Measurements from ENCODE around the gene PDE4A.
"Not testable (repeated sequence)": the region's sequence is repeated elsewhere in the genome, so short reads cannot be mapped to it uniquely, and the experiment has no call there.

PDE4A gene

GRCh38 chr19:10430505-10431253, 10.3 kb downstream of the PDE4A start:
- DNase-seq = no peak

DNA sequence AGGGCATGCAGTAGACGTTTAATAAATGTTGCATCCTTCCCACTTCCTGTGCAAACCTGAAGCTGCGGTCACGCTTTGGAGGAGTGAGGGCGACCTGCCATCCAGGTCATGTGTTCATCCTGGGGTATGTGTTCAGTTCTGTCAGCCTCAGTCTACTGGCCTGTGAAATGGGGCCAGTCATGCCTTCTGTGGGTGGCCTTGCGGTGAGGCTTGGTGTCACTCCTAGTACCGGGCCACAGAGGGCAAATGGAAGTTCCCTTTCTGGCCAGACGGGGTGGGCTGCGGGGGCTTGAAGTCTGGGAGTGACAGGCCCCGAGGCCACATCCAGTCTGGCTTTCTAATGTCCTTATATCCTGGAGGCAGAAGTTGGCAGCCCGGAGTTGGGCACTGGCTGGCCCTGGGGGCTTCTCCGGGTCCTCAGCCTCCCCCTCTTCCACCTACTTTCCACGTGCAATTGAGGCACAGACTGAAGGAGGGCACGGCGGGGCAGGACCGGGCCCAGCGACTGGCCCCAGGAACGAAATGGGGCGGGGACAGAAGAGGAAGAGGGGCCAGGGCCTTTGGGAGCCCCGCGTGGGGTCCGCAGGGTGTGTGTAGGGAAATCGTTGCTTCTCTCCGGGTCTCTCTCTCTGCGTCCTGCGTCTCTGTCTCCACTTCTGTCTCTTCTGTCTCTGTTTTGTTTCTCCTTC, 11.1 kb downstream of the PDE4A start:
- no peak for DNase-seq

DNA sequence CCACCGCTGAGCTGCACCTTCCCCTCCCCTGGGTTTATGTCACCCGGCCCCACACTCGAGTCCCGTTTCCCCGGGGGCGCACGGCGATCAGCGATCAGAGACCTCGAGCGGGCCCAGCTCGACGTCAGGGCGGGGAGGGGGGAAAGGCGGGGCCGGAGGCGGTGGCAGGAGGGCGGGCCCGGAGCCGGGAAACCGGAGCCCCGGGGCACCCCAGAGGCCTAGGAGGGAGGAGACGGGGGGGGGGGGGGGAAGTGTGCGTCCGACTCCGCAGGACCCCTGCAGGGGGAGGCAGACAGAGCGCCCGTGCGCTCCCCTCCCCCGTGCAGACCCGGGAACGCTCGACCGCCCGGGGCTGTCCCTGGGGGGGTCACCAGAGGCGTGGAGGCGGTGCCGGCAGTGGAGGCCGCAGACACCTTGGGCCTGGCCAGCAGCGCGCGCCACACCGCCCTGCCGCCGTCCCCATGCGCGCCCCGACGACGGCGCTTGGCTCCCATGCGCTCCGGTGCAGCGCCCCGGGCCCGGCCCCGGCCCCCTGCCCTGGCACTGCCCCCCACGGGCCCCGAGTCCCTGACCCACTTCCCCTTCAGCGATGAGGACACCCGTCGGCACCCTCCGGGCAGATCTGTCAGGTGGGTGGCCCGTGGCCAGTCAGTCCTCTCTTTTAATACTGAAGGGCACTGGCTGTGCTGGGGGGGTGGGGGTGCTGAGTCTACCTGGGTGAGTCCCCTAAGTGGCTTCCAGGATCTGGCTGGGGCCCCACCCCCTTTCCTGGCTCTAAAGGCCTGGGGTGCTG, 11.8 kb downstream of the PDE4A start:
- no peak for DNase-seq

DNA sequence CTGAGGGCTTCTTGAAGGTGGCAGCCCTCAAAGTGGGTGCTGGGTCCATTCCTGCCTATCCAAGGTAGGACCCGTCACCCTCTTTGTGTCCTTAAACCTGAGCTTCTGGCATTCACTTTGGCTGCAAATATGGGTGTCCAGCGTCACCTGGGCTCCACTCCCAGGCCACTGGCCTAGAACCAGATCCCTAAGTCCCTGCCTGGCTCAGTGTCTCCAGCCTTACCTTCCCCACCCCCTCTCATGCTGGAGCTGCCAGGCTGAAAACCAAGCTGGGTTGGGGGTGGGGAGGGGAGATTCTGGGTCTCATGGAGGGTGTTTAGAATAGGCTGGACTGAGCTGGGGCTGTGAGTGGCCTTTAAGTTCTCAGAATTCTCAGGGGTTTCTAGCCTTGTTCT, 12.4 kb downstream of the PDE4A start:
- no peak for DNase-seq

DNA sequence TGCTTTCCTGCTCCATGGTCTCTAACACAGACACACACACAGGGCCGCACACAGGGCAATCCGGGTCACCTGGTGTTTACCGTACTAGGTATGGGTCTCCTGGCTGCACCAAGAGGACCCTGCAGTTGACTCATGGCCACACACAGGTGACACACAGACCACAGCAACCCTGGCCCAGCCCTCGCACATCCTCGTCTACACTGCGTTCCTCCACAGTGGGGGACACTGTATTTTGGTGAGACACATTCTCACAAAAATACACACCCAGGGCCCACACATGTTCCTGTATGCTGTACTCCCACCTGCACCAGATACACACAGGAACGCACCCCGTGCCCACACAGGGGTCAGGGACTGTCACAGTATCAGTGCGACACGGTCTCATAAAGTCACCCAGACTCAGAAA, 12.8 kb downstream of the PDE4A start:
- DNase-seq = no peak

DNA sequence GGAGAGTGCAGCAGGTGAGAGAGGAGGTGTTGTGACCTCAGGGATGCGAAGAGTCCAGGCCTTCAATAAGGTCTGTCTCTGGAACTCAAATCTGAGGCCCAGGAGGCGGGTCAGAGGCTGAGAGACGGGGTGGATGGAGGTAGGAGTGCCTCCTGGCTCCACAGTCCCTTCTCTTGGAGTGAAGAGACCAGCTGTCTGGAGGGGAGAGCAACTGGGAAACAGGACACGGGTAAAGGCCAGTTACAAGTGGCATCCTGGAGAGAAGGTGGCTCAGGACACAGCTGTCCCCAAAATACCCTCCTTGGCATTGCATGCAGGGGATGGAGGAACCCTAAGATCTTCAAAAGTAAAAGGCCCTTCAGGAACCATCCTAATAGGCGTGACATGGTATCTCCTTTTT, 19.2 kb downstream of the PDE4A start:
- no peak for DNase-seq

DNA sequence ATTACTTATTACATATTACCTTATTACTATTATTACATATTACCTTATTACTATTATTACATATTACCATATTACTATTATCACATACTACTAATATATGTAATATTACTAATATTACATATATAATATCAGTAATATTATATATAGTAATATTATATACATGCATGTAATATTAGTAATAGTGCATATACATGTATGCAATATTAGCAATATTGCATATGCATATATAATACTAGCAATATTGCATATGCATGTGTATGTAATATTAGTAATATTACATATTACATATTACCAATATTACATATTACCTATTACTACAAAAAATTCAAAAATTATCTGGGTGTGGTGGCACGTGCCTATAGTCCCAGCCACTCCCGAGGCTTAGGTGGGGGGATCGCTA, 22.4 kb downstream of the PDE4A start:
- no peak for DNase-seq

- no peak for DNase-seq
Measured at GRCh38 chr19:10449037-10449436, 28.7 kb downstream of the PDE4A start.

DNA sequence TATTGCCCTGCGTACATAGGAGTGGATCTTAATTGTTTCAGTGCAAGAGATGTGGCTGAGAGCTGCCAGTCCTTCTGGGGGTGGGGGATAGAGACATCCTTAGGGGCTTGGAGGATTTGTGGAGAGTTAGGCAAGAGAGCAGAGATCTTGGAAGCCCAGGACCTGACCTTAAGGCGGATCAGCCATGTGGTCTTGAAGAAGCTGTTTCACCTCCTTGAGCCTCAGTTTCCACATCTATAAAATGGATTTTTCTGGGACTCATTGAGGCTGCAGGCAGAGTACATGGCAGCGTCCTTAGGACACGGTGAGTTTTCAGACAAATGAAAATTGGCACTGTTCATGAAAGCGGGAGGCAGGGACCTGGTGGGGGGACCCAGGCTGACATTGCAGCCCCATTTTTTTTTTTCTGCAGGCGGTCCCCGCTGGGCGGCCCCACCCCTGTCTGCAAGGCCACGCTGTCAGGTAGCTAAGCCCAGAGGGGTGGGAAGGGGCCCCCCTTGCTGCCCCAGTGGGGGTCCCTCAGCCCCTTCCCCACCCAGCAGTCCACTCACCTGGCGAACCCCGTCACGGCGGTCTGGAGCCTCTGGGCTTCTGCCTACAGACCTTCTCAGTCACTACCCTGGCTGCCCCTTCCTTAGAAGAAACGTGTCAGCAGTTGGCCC, 30.0 kb downstream of the PDE4A start:
- DNase-seq = no peak

- DNase-seq = peak in 1 of 2 experiments; percentile 23
Measured at GRCh38 chr19:10450853-10451609, 30.7 kb downstream of the PDE4A start.

- no peak for DNase-seq
Measured at GRCh38 chr19:10452726-10453618, 32.6 kb downstream of the PDE4A start.

DNA sequence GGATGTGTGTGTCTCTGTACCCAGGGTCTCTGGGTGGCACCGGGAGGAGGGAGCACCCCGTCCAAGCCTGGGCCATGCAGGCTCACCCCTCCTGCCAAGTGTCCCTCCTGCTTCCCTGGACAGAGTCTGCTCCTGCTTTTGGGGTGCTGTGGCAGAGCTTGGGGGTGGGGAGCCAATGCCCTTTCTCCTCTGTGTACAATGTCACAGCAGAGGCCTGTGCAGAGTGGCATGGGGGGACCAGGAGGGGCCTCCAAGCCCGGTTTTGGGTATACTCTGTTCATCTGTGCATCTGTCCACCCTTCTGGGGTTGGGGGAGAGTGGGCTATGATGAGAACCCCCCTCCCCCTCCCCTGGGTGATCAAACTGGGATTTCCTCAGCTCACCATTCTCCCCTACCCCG, 33.5 kb downstream of the PDE4A start:
- no peak for DNase-seq

DNA sequence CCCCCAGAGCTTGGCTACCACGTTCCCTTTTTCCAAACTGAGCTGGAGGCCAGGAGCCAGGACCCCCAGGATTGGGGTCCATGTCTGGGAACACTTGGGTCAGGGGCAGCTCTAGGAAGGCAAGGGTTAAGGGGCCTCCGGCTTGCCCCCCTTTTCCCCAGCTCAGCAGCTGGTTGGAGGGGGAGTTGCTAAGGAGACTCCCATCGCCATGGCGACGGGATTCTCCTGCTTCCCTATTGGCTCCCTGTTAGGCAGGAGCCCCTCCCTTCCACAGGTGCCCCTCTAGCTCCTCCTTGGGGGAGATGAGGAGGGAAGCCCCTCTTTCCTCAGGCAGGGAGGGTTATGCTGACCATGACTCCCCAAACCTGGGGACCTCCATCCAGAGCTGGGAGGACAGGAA, 33.9 kb downstream of the PDE4A start:
- DNase-seq = peak in 1 of 2 experiments; percentile 16

DNA sequence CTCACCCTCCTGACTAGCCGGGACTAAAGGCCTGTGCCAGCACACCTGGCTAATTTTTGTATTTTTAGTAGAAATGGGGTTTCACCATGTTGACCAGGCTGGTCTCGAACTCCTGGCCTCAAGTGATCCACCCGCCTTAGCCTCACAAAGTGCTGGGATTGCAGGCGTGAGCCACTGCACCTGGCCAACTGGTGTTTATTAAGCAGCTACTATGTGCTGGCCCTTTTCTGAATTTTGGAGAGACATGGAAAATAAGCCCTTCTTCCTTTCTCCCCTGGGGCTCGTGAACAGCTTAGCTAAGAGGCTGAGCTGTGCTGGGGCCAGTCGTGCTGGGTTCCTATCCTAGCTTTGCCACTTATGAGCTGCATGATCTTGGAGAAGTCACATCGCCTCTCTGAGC, 38.4 kb downstream of the PDE4A start:
- not testable (repeated sequence) for DNase-seq

GRCh38 chr19:10460714-10461046, 40.3 kb downstream of the PDE4A start:
- no peak for DNase-seq

GRCh38 chr19:10461047-10461949, 41.0 kb downstream of the PDE4A start:
- DNase-seq = no peak

DNA sequence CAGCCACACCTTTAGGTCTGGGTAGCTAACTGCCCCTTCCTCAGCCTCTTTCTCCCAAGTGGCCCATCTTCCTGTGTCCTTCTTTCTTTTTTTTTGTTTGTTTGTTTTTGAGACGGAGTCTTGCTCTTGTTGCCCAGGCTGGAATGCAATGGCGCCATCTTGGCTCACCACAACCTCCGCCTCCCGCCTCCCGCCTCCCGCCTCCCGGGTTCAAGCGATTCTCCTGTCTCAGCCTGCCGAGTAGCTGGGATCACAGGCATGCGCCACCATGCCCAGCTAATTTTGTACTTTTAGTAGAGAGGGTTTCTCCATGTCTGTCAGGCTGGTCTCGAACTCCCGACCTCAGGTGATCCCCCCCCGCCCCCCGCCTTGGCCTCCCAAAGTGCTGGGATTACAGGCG, 41.7 kb downstream of the PDE4A start:
- not testable (repeated sequence) for DNase-seq

- DNase-seq = no peak
Measured at GRCh38 chr19:10462557-10462956, 42.2 kb downstream of the PDE4A start.

GRCh38 chr19:10464456-10464855, 44.1 kb downstream of the PDE4A start:
- no peak for DNase-seq

- no peak for DNase-seq
Measured at GRCh38 chr19:10467104-10467706, 46.9 kb downstream of the PDE4A start.

Measured in SW 1271 (cell line).